Measurements from ENCODE around the gene UBASH3A. TPM values are rescaled to one million over a fixed set of nuclear protein-coding genes. Genes with fewer than 3 reads are reported as not detected.
A peak's percentile ranks its signal among the peaks of the same experiment; 100 is the strongest.

UBASH3A gene
- total RNA-seq, 3 donors from 2014 or later (not counting 1 experiment from before 2014, with no cell fraction given): 0.66 to 5.0 (median 2.0) TPM

- DNase-seq (peak; percentile 79 to 92), ATAC-seq (peak; percentile 69 to 89 (median 89))
- Histone ChIP-seq H3K4me3 (ENCODE audit: low read length) (no peak overlapping the region), H3K27me3 (ENCODE audit: control insufficient read depth, insufficient read depth, low read length) (peaks cover 34% of the 10 kb centered on the region), H3K36me3 (ENCODE audit: control insufficient read depth, insufficient read depth, low read length) (no peaks in the 10 kb centered on the region), H3K27ac (ENCODE audit: low read length) (peak overlapping the region; percentile 74), H3K9me3 (ENCODE audit: control insufficient read depth, insufficient read depth, low read length) (peaks cover 5% of the 10 kb centered on the region), H3K4me1 (ENCODE audit: control insufficient read depth, insufficient read depth, low read length) (peaks cover 63% of the 10 kb centered on the region)
- WGBS (ENCODE audit: insufficient coverage): under 1% methylated on average over 12 of the region's 12 CpGs
- H3K9me3 Mint-ChIP-seq: no peaks in the 10 kb centered on the region
- H3K27me3 Mint-ChIP-seq (ENCODE audit: low read depth in 2 of 2): peaks cover 46 to 60% of the 10 kb centered on the region in 2 donors
- intact Hi-C loops (cut with micrococcal nuclease): loop anchor here (1.0 to 10.0 kb wide), 6 partner anchors 10 to 260 kb away; no protein-coding TSS in a partner anchor
- peak overlapping the region; percentile 83 for H3K4me3 Mint-ChIP-seq
- no peak for TF ChIP-seq CTCF (IDR thresholded peaks at IDR 0.05)
- H3K27ac Mint-ChIP-seq: peak overlapping the region; percentile 68 to 76
- H3K4me1 Mint-ChIP-seq: peaks cover 71% of the 10 kb centered on the region in 2 donors
- H3K36me3 Mint-ChIP-seq: no peaks in the 10 kb centered on the region
Measured at GRCh38 chr21:42424914-42425541, 21.3 kb downstream of the UBASH3A start.

GRCh38 chr21:42425591-42425990 is 21.9 kb downstream of the UBASH3A start:
- Mint-ChIP-seq H3K27me3 (ENCODE audit: low read depth in 2 of 2) (peaks cover 43 to 57% of the 10 kb centered on the region in 2 donors), H3K4me1 (peaks cover 67 to 68% of the 10 kb centered on the region in 2 donors), H3K36me3 (no peaks in the 10 kb centered on the region), H3K27ac (peak overlapping the region; percentile 68 to 76), H3K9me3 (no peaks in the 10 kb centered on the region), H3K4me3 (peak overlapping the region; percentile 83)
- no peak overlapping the region for H3K27ac ChIP-seq (ENCODE audit: low read length)
- peak; percentile 15 to 52 for DNase-seq
- intact Hi-C loops (cut with micrococcal nuclease): loop anchor here (1.0 to 10.0 kb wide), 6 partner anchors 10 to 259 kb away; no protein-coding TSS in a partner anchor
- TF ChIP-seq CTCF (IDR thresholded peaks at IDR 0.05): no peak
- peaks cover 37% of the 10 kb centered on the region for H3K27me3 ChIP-seq (ENCODE audit: control insufficient read depth, insufficient read depth, low read length)
- peaks cover 5% of the 10 kb centered on the region for H3K9me3 ChIP-seq (ENCODE audit: control insufficient read depth, insufficient read depth, low read length)
- H3K4me3 ChIP-seq (ENCODE audit: low read length): no peak overlapping the region
- ATAC-seq: peak; percentile 16 to 21 (median 18)
- peaks cover 60% of the 10 kb centered on the region for H3K4me1 ChIP-seq (ENCODE audit: control insufficient read depth, insufficient read depth, low read length)
- H3K36me3 ChIP-seq (ENCODE audit: control insufficient read depth, insufficient read depth, low read length): no peaks in the 10 kb centered on the region
- WGBS (ENCODE audit: insufficient coverage): 7% methylated on average over 4 of the region's 4 CpGs

GRCh38 chr21:42426424-42426823 is 22.7 kb downstream of the UBASH3A start:
- Histone ChIP-seq H3K4me1 (ENCODE audit: control insufficient read depth, insufficient read depth, low read length) (peaks cover 53% of the 10 kb centered on the region), H3K4me3 (ENCODE audit: low read length) (no peak overlapping the region), H3K27ac (ENCODE audit: low read length) (no peak overlapping the region), H3K36me3 (ENCODE audit: control insufficient read depth, insufficient read depth, low read length) (no peaks in the 10 kb centered on the region), H3K9me3 (ENCODE audit: control insufficient read depth, insufficient read depth, low read length) (no peaks in the 10 kb centered on the region), H3K27me3 (ENCODE audit: control insufficient read depth, insufficient read depth, low read length) (peaks cover 32% of the 10 kb centered on the region)
- TF ChIP-seq CTCF (IDR thresholded peaks at IDR 0.05): no peak
- H3K9me3 Mint-ChIP-seq: no peaks in the 10 kb centered on the region
- intact Hi-C loops (cut with micrococcal nuclease): loop anchor here (10.0 kb wide), 2 partner anchors 98 to 258 kb away; no protein-coding TSS in a partner anchor
- no peak for DNase-seq
- WGBS (ENCODE audit: insufficient coverage): 78% methylated on average over 7 of the region's 7 CpGs
- peaks cover 61 to 63% of the 10 kb centered on the region in 2 donors for H3K4me1 Mint-ChIP-seq
- no peak for ATAC-seq
- H3K27ac Mint-ChIP-seq: peak overlapping the region; percentile 26 to 33
- peaks cover 42 to 57% of the 10 kb centered on the region in 2 donors for H3K27me3 Mint-ChIP-seq (ENCODE audit: low read depth in 2 of 2)
- no peaks in the 10 kb centered on the region for H3K36me3 Mint-ChIP-seq
- H3K4me3 Mint-ChIP-seq: peak overlapping the region; percentile 28
